Neuronal stem cell (in vitro differentiated cells): ENCODE measurements around the gene SLC6A16.
A peak's percentile ranks its signal among the peaks of the same experiment; 100 is the strongest.
"Not testable (repeated sequence)": the region's sequence is repeated elsewhere in the genome, so short reads cannot be mapped to it uniquely, and the experiment has no call there.

ENCODE experiments used
- DNase-seq: peaks from one replicate; pipeline ENCODE4 v3.0.0-alpha.2; 2013; ENCODE audit warnings: low spot score
- H2AFZ ChIP-seq: one replicate; pipeline ENCODE4 v1.6.1; 2013; ENCODE audit warnings: mild to moderate bottlenecking, low read length, inconsistent platforms
- H2AK5ac ChIP-seq: 2 replicates; pipeline ENCODE4 v1.6.1; 2013; ENCODE audit warnings: low read depth, mild to moderate bottlenecking, inconsistent platforms, low read length, moderate library complexity, mixed read lengths
- H2BK120ac ChIP-seq: 2 replicates; pipeline ENCODE4 v1.6.1; 2013; ENCODE audit warnings: low read depth, mild to moderate bottlenecking, inconsistent platforms, low read length, moderate library complexity, mixed read lengths
- H2BK12ac ChIP-seq: one replicate; pipeline ENCODE4 v1.6.1; 2013; ENCODE audit warnings: low read length, inconsistent platforms
- H2BK15ac ChIP-seq: 2 replicates; pipeline ENCODE4 v1.6.1; 2013; ENCODE audit warnings: mild to moderate bottlenecking, low read length, inconsistent platforms, mixed read lengths
- H2BK5ac ChIP-seq: one replicate; pipeline ENCODE4 v1.6.1; 2013; ENCODE audit warnings: inconsistent platforms, mild to moderate bottlenecking, low read length, moderate library complexity
- H3K14ac ChIP-seq: one replicate; pipeline ENCODE4 v1.6.1; 2013; ENCODE audit warnings: low read length, inconsistent platforms
- H3K18ac ChIP-seq: 2 replicates; pipeline ENCODE4 v1.6.1; 2013; ENCODE audit warnings: low read length, inconsistent platforms
- H3K23ac ChIP-seq: 2 replicates; pipeline ENCODE4 v1.6.1; 2013; ENCODE audit warnings: low read depth, mild to moderate bottlenecking, mixed read lengths, low read length, inconsistent platforms; ENCODE audit not compliant: poor library complexity
- H3K27ac ChIP-seq: replicated peaks from 3 replicates; pipeline ENCODE4 v1.5.1; 2013; ENCODE audit warnings: low read length, inconsistent platforms
- H3K27me3 ChIP-seq, 3 experiments: 2 replicates each; pipeline ENCODE4 v1.6.1; 2013; ENCODE audit warnings: low read length in 3 of 3, mild to moderate bottlenecking in 2 of 3, inconsistent platforms in 1 of 3, low read depth in 1 of 3, mixed read lengths in 1 of 3, moderate library complexity in 1 of 3; ENCODE audit not compliant: control insufficient read depth in 3 of 3, insufficient read depth in 3 of 3
- H3K36me3 ChIP-seq, 2 donors: replicated peaks in 1 of 2; 2 replicates each; pipeline ENCODE4 v1.6.1; 2013; ENCODE audit warnings: low read length in 2 of 2; ENCODE audit not compliant: control insufficient read depth in 2 of 2, insufficient read depth in 2 of 2
- H3K4ac ChIP-seq: 2 replicates; pipeline ENCODE4 v1.6.1; 2013; ENCODE audit warnings: inconsistent platforms, mild to moderate bottlenecking, low read length, moderate library complexity
- H3K4me1 ChIP-seq, 2 donors: 1 replicate in 1 of 2; 2 replicates in 1 of 2; pipeline ENCODE4 v1.6.1; 2013; ENCODE audit warnings: low read length in 2 of 2, low read depth in 1 of 2; ENCODE audit not compliant: control insufficient read depth in 2 of 2, insufficient read depth in 1 of 2
- H3K4me2 ChIP-seq: one replicate; pipeline ENCODE4 v1.6.1; 2013; ENCODE audit warnings: mild to moderate bottlenecking, low read length, inconsistent platforms; ENCODE audit not compliant: insufficient read depth, poor library complexity, severe bottlenecking
- H3K4me3 ChIP-seq, 2 donors: 2 replicates each; pipeline ENCODE4 v1.5.1; 2013; ENCODE audit warnings: low read length in 2 of 2, mild to moderate bottlenecking in 2 of 2, inconsistent platforms in 1 of 2, moderate library complexity in 1 of 2
- H3K79me1 ChIP-seq: one replicate; pipeline ENCODE4 v1.6.1; 2013; ENCODE audit warnings: low read depth, mild to moderate bottlenecking, inconsistent platforms, low read length, moderate library complexity
- H3K9ac ChIP-seq: one replicate; pipeline ENCODE4 v1.6.1; 2013; ENCODE audit warnings: mild to moderate bottlenecking, low read depth, low read length, inconsistent platforms; ENCODE audit not compliant: poor library complexity
- H3K9me3 ChIP-seq, 2 donors: replicated peaks in 1 of 2; 2 replicates each; pipeline versions ENCODE3 to v1.6.1; 2013; ENCODE audit warnings: low read length in 2 of 2, mild to moderate bottlenecking in 2 of 2, inconsistent platforms in 1 of 2, low read depth in 1 of 2, mixed read lengths in 1 of 2, moderate library complexity in 1 of 2; ENCODE audit not compliant: control insufficient read depth in 2 of 2, insufficient read depth in 1 of 2
- H4K8ac ChIP-seq: one replicate; pipeline ENCODE4 v1.6.1; 2013; ENCODE audit warnings: low read depth, mild to moderate bottlenecking, inconsistent platforms, low read length, moderate library complexity
- H4K91ac ChIP-seq: one replicate; pipeline ENCODE4 v1.6.1; 2013; ENCODE audit warnings: low read length, low read depth, mild to moderate bottlenecking, inconsistent platforms; ENCODE audit not compliant: poor library complexity
- WGBS, 2 donors: extraction: QIAGEN DNeasy Blood & Tissue Kit; methylation state at CpG; one replicate each; pipeline ENCODE4 v1.1.7; 2013; ENCODE audit warnings: missing lambda C conversion rate in 2 of 2, mixed read lengths in 1 of 2; ENCODE audit not compliant: insufficient read length in 2 of 2, insufficient replicate concordance in 1 of 2; ENCODE audit errors: extremely low coverage in 2 of 2; 5-methylcytosine and 5-hydroxymethylcytosine counted together

Gene SLC6A16

DNA sequence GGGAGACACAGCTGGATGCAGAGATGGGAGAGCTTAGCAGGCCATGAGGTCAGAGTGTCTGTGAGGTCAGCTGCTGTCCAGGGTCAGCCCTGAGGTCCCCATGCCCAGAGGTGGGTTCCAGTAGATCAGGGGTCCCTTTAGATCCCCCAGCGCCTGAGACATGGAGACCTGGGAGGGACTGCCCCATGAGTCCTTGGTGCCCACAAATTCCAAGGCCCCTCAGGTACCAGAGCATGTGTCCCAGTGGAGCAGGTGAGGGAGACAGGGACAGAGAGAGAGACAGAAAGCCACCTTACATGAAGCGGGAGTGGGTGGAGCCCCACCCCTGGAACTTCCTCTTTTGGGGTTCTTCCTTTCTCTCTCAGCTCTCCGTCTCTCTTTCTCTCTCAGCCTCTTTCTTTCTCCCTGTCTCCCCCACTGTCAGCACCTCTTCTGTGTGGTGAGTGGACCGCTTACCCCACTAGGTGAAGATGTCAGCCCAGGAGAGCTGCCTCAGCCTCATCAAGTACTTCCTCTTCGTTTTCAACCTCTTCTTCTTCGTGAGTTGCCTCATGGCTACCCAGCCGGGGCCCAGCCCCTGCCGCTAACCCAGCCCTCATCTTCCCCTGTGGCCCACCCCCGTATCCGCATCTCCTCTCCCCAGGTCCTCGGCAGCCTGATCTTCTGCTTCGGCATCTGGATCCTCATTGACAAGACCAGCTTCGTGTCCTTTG is 10.2 kb upstream of the SLC6A16 start, which contains the start of gene CD37:
Gene CD37 (plus strand): TSS at position 336 of the 713 bp plus-strand sequence. CDS start 135 bp downstream, at position 471.
- no peak within 1 kb of the TSS for H3K14ac ChIP-seq
- H4K91ac ChIP-seq = no peak within 1 kb of the TSS
- H3K79me1 ChIP-seq = peaks cover 6% of the 10 kb centered on the region
- peak within 1 kb of the TSS; percentile 57 for H3K18ac ChIP-seq
- no peak within 1 kb of the TSS for H2BK12ac ChIP-seq
- H3K4ac ChIP-seq = no peak within 1 kb of the TSS
- WGBS, 2 donors = no CpG with 5 or more reads among the region's 13 CpGs
- H3K4me3 ChIP-seq = no peak within 1 kb of the TSS
- H3K9me3 ChIP-seq = no peaks in the 10 kb centered on the region
- no peak within 1 kb of the TSS for H2BK5ac ChIP-seq
- H2BK15ac ChIP-seq = no peak within 1 kb of the TSS
- H3K4me1 ChIP-seq = peaks cover 0 to 14% of the 10 kb centered on the region in 2 donors
- peaks cover 0 to 3% (median 0%) of the 10 kb centered on the region in 3 experiments for H3K27me3 ChIP-seq
- peak within 1 kb of the TSS; percentile 31 for H3K23ac ChIP-seq
- no peak within 1 kb of the TSS for H2AFZ ChIP-seq
- no peak within 1 kb of the TSS for H3K27ac ChIP-seq
- H4K8ac ChIP-seq = no peak within 1 kb of the TSS
- H2AK5ac ChIP-seq = no peak within 1 kb of the TSS
- peaks cover 16 to 86% of the 10 kb centered on the region in 2 donors for H3K36me3 ChIP-seq
- DNase-seq = no peak
- H3K9ac ChIP-seq = no peak within 1 kb of the TSS
- H3K4me2 ChIP-seq = no peak within 1 kb of the TSS
- no peak within 1 kb of the TSS for H2BK120ac ChIP-seq

DNA sequence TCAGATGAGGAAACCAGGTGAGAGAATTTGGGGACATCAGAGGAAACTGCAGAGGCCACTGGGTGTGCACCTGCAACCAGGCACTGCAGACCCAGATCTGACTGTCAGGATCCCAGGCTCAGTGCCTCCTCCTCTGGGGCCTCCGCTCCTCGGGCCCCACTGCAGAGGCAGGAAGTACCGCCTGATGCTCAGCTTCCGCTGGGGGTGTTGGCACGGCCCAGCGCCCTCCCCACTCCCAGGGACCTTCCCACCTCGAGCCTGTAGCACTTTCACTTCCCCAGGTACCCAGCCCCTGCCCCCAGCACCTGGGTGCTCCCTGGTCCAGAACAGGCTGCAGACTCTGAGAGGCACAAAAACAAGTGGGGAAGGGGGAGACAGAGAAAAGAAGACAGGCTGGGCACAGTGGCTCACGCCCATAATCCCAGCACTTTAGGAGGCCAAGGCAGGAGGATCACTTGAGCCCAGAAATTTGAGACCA is 8.9 kb upstream of the SLC6A16 start:
- Histone ChIP-seq H3K27me3 (peaks cover 0 to 3% (median 0%) of the 10 kb centered on the region in 3 experiments), H3K4me1 (peaks cover 0 to 11% of the 10 kb centered on the region in 2 donors), H3K9me3 (no peaks in the 10 kb centered on the region), H2BK12ac (no peak overlapping the region), H3K23ac (no peak overlapping the region), H2AFZ (no peak overlapping the region), H3K14ac (peak overlapping the region; percentile 38), H2AK5ac (no peak overlapping the region), H3K79me1 (peaks cover 6% of the 10 kb centered on the region), H3K18ac (peak overlapping the region; percentile 38), H2BK5ac (no peak overlapping the region), H3K9ac (no peak overlapping the region), H3K4ac (no peak overlapping the region), H2BK120ac (peak overlapping the region; percentile 18), H3K36me3 (peaks cover 18 to 83% of the 10 kb centered on the region in 2 donors), H4K8ac (no peak overlapping the region), H3K4me2 (no peak overlapping the region), H4K91ac (no peak overlapping the region), H3K4me3 (no peak overlapping the region), H2BK15ac (no peak overlapping the region), H3K27ac (no peak overlapping the region)
- no CpG with 5 or more reads among the region's 8 CpGs for WGBS, 2 donors
- no peak for DNase-seq

DNA sequence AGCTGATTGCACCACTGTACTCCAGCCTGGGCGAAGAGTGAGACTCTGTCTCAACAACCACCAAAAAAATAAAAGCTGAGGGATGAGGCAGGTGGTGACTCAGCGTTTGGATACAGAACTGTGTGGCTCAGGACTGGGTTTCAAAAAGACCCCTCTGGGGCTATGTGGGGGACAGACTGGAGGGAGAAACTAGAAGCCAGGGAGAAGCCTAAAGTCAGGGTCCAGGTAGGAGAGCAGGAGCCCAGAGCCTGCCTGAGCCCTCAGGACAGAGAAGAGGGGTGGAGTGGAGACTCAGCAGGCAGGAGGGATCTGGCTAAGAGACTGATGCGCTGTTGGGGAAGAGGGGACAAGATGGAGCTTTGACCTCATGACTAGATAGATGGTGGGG is 8.4 kb upstream of the SLC6A16 start:
- H2AFZ ChIP-seq = no peak overlapping the region
- H3K23ac ChIP-seq = no peak overlapping the region
- no peak overlapping the region for H3K4ac ChIP-seq
- H4K91ac ChIP-seq = no peak overlapping the region
- no CpG with 5 or more reads among the region's 3 CpGs for WGBS, 2 donors
- H3K18ac ChIP-seq = no peak overlapping the region
- H2AK5ac ChIP-seq = no peak overlapping the region
- peak overlapping the region; percentile 38 for H3K14ac ChIP-seq
- H3K27me3 ChIP-seq = peaks cover 0 to under 1% (median 0%) of the 10 kb centered on the region in 3 experiments
- no peak overlapping the region for H4K8ac ChIP-seq
- H3K4me1 ChIP-seq = peaks cover 0 to 7% of the 10 kb centered on the region in 2 donors
- H3K4me3 ChIP-seq = no peak overlapping the region
- H3K4me2 ChIP-seq = no peak overlapping the region
- H3K27ac ChIP-seq = no peak overlapping the region
- H3K79me1 ChIP-seq = peaks cover 4% of the 10 kb centered on the region
- no peak overlapping the region for H2BK5ac ChIP-seq
- no peaks in the 10 kb centered on the region for H3K9me3 ChIP-seq
- peak overlapping the region; percentile 18 for H2BK120ac ChIP-seq
- no peak overlapping the region for H3K9ac ChIP-seq
- H2BK12ac ChIP-seq = no peak overlapping the region
- no peak for DNase-seq
- H2BK15ac ChIP-seq = no peak overlapping the region
- H3K36me3 ChIP-seq = peaks cover 22 to 83% of the 10 kb centered on the region in 2 donors

DNA sequence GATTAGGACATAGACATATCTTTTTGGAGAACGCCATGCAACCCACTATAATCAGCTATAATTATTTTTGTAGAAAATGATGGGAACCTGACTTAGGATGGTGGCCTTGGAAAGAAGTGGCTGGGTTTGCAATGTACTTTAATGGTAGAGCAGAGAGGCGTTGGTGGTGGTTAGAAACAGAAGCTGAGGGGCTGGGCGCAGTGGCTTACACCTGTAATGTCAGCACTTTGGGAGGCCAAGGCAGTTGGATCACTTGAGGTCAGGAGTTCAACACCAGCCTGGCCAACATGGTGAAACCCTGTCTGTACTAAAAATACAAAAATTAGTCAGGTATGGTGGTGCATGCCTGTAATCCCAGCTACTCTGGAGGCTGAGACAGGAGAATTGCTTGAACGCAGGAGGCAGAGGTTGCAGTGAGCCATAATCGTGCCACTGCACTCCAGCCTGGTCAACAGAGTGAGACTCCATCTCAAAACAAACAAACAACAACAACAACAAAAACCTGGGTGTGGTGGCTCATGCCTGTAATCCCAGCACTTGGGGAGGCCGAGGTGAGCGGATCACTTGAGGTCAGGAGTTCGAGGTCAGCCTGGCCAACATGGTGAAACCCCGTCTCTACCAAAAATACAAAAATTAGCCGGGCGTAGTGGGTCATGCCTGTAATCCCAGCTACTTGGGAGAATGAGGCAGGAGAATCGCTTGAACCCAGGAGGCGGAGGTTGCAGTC is 7.9 kb upstream of the SLC6A16 start:
- not testable (repeated sequence) for H3K9me3 ChIP-seq, H3K23ac ChIP-seq, H2BK15ac ChIP-seq, H4K91ac ChIP-seq, H3K18ac ChIP-seq, H4K8ac ChIP-seq, H3K9ac ChIP-seq, H2AFZ ChIP-seq, H3K27ac ChIP-seq, H3K27me3 ChIP-seq, H3K14ac ChIP-seq, H3K4me1 ChIP-seq, H2BK12ac ChIP-seq, H2BK120ac ChIP-seq, H3K4me2 ChIP-seq, H3K4ac ChIP-seq, H3K79me1 ChIP-seq, H2AK5ac ChIP-seq, H2BK5ac ChIP-seq, H3K4me3 ChIP-seq, DNase-seq
- H3K36me3 ChIP-seq = peaks cover 24 to 84% of the 10 kb centered on the region in 2 donors
- no CpG with 5 or more reads among the region's 13 CpGs for WGBS, 2 donors
